ENCODE data around the gene STAM.

STAM gene

DNA sequence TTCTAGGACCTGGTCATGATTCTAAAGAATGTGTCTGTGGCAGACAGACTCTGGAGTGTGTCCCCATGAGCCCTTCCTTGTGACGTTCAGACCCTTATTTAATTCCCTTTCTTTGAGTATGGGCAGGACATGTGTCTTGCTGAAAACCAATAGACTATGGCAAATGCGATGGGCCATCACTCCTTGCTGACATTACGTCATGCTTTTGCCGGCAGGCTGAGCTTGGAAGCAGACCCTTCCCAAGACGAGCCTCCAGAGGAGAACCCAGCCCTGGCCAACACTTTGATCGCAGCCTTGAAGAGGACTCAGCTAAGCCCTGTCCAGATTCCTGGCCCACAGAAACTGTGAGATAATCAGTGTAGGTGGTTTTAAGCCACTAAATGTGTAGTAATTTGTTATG lies 89.7 kb downstream of the STAM start:
- no peak for DNase-seq

GRCh38 chr10:17734432-17735080 lies 90.6 kb downstream of the STAM start:
- no peak for DNase-seq

DNA sequence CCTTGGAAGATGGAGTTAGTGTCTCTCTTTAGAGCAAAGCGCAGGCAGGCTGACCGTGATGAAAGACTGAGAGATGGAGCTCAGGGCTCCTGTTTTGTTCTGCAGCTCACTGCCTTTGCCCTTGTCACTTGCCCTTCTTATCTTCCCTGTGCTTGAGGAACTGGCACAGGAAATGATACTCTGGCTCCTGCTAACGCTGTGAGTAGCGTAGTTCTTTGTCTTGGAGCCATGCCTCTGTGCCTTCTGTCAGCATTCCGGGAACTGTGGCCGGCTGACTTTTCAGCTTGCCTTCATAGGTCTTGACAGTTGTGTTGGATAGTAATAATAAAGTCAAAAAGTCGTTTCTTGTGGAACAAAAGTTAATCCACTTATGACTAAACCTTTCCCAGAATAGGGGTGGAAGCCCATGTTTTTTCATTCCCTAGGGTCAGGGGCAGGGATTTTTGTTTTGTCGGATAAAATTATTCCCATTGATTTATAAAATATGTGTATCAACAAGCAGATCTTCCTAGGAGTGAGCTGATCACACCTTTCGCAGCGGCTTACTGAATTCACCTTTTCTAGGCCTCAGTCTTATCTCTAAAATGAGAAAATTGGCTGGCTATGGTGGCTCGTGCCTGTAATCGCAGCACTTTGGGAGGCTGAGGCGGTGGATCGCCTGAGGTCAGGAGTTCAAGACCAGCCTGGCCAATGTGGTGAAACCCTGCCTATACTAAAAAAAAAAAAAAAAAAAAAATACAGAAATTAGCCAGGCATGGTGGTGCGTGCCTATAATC lies 91.4 kb downstream of the STAM start:
- no peak for DNase-seq

DNA sequence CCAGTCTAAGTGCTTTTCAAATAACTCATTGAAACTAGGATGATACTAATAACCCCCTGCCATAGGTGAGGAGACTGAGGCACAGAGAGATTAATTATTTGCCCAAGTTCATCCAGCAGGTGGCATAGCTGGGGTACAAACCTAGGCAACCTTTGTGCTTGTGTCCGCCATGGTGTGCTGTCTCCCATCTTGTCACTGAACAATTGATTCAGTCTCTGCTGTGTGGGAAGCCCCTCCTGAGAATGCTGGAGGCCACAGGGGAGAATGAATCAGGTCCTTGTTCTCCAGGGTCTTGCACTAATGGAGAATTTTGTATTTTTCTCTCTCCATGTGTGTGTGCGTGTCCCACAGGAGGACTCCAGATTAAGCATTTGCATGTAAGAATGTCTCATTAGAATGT lies 92.3 kb downstream of the STAM start:
- DNase-seq = no peak

DNA sequence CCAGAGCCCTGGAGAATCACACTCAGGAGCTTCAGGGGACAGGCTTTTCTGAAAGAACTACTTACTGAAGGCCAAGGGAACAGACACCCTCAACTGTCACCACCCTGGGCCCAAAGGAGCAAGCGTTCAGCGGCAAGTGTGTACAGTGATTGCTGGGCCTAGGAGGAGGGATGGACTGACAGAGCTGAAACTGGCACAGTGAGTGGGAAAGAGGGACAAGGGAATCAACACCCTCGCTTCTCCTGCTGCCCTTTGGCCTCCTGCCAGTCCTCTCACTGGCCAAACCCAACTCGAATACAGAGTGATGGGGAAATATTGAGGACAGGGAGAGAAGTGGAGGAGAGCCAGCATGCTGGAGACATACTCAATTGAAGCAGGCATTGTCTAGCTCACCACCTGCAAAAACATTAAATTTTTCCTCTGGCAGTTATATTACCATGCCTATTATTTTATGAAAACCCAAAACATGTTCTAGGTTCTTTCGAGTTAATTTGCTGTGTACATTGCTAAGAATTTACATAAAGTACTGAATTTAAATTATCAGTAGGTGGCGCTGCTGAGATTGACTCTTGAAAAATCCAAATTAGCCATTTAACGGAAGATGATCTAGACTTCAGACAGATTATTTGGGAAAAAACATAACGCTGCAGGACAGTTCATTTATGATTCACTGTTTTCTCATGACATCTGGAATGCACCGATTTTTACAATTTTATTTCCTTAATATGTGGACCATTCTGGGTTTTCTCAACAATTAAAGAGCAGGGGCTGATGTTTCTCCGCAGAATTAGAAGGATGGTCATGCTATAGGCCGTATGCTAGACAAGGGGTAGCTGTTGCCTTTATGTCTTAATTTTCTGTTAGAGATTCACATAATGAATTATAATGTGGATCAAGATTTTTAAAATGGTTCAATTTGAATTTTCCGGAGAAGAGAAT lies 93.3 kb downstream of the STAM start:
- DNase-seq = no peak

- DNase-seq = no peak
These were observed 96.7 kb downstream of the STAM start for GRCh38 chr10:17740668-17741067.

DNA sequence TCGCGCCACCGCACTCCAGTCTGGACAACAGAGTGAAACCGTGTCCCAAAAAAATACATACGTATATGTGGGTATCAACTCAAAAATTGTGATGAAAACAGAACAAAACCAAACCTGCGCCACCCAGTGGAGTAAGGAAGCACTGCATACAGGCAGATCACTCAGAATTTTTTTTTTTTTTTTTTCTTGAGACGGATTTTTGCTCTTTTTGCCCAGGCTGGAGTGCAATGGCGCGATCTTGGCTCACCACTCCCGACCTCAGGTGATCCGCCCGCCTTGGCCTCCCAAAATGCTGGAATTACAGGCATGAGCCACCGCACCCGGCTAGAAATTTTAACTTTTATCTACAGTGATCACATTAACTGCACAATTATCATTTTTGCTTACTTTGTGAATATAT lies 99.0 kb downstream of the STAM start:
- peak; percentile 69 to 71 for DNase-seq

GRCh38 chr10:17743437-17743836 lies 99.5 kb downstream of the STAM start:
- DNase-seq = no peak

DNA sequence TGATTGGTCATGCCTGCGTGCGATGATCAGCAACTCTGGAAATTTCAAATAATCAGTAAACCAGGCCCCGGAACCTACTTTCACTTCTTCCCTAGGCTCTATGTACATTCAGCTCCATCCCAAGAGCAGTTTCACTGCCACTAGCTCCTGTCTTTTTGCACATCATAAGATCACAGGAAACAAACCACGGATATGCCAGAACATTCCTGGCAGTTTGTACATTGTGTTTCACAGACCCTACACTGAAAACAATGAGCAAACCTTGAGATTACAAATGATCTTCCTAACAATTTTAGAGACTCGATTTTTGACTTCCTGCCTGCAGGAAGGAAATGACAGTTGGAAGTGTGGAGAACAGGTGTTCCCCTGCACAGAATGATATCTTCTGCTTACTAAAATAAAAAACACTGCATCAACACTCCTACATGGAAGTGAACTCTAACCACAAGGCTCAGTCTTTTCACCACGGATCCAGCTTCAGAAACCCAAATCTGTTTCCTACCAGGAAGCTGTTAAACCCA lies 100.5 kb downstream of the STAM start:
- no peak for DNase-seq

- DNase-seq = no peak
These were observed 104.1 kb downstream of the STAM start for GRCh38 chr10:17747883-17748550.

DNA sequence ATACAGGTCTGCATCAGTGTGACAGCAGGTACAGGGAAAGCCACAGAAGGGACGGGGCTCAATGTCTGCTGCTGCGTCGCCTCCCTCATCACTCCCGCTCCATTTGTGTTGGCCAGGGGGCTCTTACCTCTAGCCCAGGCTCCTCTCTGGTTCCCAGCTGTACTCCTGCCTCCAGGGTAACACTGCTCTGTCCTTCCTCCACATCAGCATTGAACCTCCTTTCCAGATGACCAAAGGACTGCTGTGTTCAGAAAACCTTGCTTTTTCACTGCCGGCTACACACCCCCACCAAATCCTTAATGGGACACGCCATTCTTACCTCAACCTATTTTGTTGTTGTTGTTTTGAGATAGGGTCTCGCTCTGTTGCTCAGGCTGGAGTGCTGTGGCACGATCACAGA lies 105.9 kb downstream of the STAM start:
- no peak for DNase-seq

- no peak for DNase-seq
These were observed 108.0 kb downstream of the STAM start, which contains the start of gene TMEM236 for GRCh38 chr10:17751781-17752445. Gene TMEM236 (plus strand): TSS chr10:17752201. CDS start chr10:17752296, 95 bp downstream.

GRCh38 chr10:17756557-17757217 lies 112.7 kb downstream of the STAM start:
- DNase-seq = no peak

GRCh38 chr10:17758200-17758599 lies 114.2 kb downstream of the STAM start:
- no peak for DNase-seq

DNA sequence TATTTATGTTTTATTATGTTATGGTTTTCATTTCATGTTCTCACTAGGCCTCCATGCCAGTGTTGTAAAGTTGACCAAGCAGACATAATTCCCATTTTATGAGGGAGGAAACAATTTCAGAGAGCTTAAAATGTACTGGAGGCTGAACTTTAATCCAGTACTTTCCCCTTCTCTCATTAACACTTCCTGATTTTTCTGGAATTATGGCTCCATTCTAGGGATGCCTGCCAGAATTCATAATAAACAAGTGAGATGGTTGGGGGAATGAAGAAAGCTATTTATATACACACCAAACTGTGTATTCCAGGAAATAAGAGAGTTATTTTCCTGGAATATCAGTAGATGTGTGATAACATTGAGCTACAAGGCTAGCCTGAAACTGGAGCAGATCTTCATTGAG lies 114.9 kb downstream of the STAM start:
- no peak for DNase-seq

- no peak for DNase-seq
These were observed 120.2 kb downstream of the STAM start for GRCh38 chr10:17764142-17764541.

DNA sequence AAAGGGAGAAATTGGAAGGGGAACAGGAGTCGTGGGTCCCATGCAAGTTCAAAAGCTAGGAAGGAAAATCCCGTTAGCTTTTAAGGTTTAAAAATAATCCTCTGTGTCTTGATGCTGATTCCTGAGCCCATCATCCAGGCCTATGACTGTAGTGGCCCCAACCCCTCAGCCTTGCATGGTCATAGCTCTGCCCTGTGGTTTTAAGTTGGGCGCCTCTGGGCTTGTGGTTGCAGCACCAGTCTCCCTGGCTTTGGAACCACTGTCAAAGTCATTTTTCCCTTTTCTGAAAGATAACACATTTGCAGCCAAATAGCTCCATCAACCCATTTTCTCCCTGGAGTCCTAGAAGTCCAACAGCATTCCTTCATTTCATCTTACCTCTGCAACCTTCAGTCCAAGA lies 121.7 kb downstream of the STAM start:
- no peak for DNase-seq

All from stimulated activated CD4-positive, alpha-beta T cell treated with anti-CD3 and anti-CD28 coated beads, Interleukin-2, amount 100 ng/mL, for 48 hours (primary cell).